LNCaP clone FGC (cell line): Measurements from ENCODE around the gene CRELD2.

ENCODE experiments used
- DNase-seq: peaks from one replicate; pipeline ENCODE4 v3.0.0-alpha.2; 2011; ENCODE audit warnings: low read depth
- H3K4me3 ChIP-seq: 2 replicates; pipeline ENCODE4 v1.5.1; 2011; ENCODE audit warnings: mild to moderate bottlenecking, low read depth, low read length, control low read depth
- TF ChIP-seq, protein P1 (sequence below): IDR thresholded peaks from 2 replicates; pipeline ENCODE4 v1.5.1; 2012; ENCODE audit warnings: mild to moderate bottlenecking; ENCODE audit not compliant: control insufficient read depth, insufficient read depth; ENCODE audit errors: extremely low read depth

The CRELD2 gene

DNA sequence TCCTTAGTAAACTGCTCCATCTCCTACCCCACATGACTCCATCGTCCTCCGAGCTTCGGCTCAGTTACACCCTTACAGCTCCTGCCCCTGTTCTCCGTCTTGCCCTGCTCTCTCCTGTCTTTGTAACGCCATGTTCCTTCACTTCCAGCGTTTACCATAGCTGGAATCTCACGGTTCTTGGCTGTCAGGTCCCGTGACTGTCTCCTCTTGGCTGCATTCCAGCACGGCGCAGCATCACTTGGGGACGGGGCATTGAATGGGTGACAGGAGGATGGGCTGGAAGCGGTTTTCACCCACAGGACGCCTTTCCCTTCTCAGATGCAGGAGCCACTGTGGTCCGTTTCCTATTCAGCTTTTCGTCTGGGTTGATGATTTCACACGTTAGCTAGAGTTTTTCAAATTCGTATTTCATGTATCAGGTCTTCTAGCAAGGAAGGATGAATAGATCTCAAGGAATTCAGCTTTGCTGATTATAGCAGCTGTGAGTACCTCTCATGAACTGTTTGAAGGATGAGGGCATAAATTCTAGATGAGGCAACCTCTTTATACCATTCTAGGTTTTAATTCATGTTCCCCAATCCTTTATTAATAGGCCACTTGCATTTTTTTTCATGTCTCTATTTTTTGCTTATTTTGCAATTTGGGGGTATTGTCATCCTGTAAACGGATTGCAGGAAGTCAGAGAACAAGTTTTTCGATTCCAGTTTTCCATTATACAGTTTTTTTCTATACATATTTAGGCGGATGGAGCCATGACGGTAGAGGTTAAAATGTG lies 35.7 kb upstream of the CRELD2 start:
- H3K4me3 ChIP-seq: no peak overlapping the region
- no peak for DNase-seq
- TF ChIP-seq, protein P1, sequence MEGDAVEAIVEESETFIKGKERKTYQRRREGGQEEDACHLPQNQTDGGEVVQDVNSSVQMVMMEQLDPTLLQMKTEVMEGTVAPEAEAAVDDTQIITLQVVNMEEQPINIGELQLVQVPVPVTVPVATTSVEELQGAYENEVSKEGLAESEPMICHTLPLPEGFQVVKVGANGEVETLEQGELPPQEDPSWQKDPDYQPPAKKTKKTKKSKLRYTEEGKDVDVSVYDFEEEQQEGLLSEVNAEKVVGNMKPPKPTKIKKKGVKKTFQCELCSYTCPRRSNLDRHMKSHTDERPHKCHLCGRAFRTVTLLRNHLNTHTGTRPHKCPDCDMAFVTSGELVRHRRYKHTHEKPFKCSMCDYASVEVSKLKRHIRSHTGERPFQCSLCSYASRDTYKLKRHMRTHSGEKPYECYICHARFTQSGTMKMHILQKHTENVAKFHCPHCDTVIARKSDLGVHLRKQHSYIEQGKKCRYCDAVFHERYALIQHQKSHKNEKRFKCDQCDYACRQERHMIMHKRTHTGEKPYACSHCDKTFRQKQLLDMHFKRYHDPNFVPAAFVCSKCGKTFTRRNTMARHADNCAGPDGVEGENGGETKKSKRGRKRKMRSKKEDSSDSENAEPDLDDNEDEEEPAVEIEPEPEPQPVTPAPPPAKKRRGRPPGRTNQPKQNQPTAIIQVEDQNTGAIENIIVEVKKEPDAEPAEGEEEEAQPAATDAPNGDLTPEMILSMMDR: no peak

GRCh38 chr22:49883294-49883640 lies 35.2 kb upstream of the CRELD2 start:
- no peak for DNase-seq
- H3K4me3 ChIP-seq: no peak overlapping the region
- TF ChIP-seq, protein P1: no peak

DNA sequence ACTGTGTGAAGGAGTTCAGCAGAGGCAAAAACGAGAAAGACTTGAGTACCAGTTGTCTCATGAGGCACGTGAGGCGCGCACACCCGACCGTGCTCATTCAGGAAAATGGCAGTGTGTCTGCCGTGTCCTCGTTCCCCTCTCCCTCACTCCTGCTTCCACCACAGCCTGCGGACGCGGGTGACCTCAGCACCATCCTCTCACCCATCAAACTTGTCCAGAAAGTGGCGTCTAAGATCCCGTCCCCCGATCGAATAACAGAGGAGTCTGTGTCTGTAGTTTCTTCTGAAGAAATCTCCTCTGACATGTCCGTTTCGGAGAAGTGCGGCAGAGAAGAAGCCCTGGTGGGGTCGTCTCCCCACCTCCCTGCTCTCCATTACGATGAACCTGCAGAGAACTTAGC lies 34.4 kb upstream of the CRELD2 start:
- no peak for DNase-seq
- TF ChIP-seq, protein P1: no peak
- H3K4me3 ChIP-seq: no peak overlapping the region

GRCh38 chr22:49884503-49885260 lies 33.8 kb upstream of the CRELD2 start:
- H3K4me3 ChIP-seq: no peak overlapping the region
- TF ChIP-seq, protein P1: no peak
- DNase-seq: no peak

- no peak for DNase-seq
- no peak overlapping the region for H3K4me3 ChIP-seq
- TF ChIP-seq, protein P1: no peak
Measured at GRCh38 chr22:49885281-49885680, 33.2 kb upstream of the CRELD2 start.

DNA sequence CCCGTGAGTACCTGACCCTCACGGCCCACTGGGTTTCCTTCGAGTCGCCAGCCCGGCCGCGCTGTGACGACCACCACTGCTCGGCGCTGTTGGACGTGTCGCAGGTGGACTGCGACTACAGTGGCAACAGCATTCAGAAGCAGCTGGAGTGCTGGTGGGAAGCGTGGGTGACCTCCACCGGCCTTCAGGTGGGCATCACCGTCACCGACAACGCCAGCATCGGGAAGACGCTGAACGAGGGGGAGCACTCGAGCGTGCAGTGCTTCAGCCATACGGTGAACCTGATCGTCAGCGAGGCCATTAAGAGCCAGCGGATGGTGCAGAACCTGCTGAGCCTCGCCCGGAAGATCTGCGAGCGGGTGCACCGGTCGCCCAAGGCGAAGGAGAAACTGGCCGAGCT lies 32.6 kb upstream of the CRELD2 start:
- TF ChIP-seq, protein P1: no peak
- H3K4me3 ChIP-seq: no peak overlapping the region
- DNase-seq: no peak
